Measurements from ENCODE around the gene MYBPH.

DNA sequence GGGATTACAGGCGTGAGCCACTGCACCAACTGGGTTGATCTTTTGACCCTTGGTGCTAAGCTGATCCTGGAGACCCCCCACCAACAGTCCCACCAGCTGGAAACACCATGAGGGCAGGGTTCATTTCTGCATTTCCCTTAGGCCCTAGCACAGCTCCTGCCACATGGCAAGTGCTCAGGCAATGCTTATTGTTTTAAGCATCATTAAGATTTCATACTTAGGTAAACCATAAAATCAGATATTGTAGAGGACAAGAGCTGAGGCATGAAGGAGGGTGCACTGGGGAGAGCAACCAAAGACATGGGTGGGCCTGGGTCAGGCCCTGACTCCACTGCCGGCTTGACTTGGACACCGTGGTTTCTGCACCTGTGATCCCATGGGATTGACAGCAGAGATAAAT lies 36.2 kb upstream of the MYBPH start:
- TF ChIP-seq, protein P1, sequence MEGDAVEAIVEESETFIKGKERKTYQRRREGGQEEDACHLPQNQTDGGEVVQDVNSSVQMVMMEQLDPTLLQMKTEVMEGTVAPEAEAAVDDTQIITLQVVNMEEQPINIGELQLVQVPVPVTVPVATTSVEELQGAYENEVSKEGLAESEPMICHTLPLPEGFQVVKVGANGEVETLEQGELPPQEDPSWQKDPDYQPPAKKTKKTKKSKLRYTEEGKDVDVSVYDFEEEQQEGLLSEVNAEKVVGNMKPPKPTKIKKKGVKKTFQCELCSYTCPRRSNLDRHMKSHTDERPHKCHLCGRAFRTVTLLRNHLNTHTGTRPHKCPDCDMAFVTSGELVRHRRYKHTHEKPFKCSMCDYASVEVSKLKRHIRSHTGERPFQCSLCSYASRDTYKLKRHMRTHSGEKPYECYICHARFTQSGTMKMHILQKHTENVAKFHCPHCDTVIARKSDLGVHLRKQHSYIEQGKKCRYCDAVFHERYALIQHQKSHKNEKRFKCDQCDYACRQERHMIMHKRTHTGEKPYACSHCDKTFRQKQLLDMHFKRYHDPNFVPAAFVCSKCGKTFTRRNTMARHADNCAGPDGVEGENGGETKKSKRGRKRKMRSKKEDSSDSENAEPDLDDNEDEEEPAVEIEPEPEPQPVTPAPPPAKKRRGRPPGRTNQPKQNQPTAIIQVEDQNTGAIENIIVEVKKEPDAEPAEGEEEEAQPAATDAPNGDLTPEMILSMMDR (IDR thresholded peaks at IDR 0.05; ENCODE audit: borderline replicate concordance, extremely low read depth, low read length, poor library complexity, severe bottlenecking): no peak
- no peak for TF ChIP-seq EZH2 (IDR thresholded peaks at IDR 0.05; ENCODE audit: borderline replicate concordance, low read depth, low read length, severe bottlenecking)

All from DND-41 (cell line).